NCI-H1694 (cell line): ENCODE data around the gene LRRTM3.

Experiments
- DNase-seq: peaks from one replicate; lab custom pipeline; 2025; lab: John Stamatoyannopoulos, UW

LRRTM3 gene

GRCh38 chr10:67119651-67120050, 193.8 kb downstream of the LRRTM3 start:
- DNase-seq = no peak

- DNase-seq = no peak
Measured at GRCh38 chr10:67127441-67127840, 201.6 kb downstream of the LRRTM3 start.

GRCh38 chr10:67140641-67141040, 214.8 kb downstream of the LRRTM3 start:
- DNase-seq = no peak

- no peak for DNase-seq
Measured at GRCh38 chr10:67141300-67141699, 215.5 kb downstream of the LRRTM3 start.

DNA sequence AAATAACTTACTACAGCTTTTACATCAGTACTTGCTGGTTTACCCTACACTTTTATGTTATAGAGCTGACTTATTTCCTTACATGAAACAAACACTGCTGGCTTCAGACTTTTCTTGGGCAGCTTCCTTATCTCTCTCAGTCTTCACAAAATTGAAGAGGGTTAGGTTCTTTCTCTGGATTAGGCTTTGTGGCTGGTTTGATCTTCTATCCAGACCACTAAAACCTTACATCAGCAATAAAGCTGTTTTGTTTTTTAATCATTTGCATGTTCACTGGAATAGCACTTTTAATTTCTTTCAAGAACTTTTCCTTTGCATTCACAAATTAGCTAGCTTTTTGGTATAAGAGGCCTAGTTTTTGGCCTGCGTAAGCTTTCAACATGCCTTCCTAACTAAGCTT, 218.7 kb downstream of the LRRTM3 start:
- no peak for DNase-seq
